K562 (cell line): ENCODE results near the gene DENND2C. TPM values are rescaled to one million over a fixed set of nuclear protein-coding genes. Genes with fewer than 3 reads are reported as not detected.

ENCODE experiments used
- ATAC-seq: fragments of 200-7000 bp; cut with Tn5 transposase; 3 replicates; pipeline ENCODE4 v1.9.1; 2020; ENCODE audit warnings: moderate library complexity
- BruUV-seq: library from RNA; stranded (reverse); fragments of 400-500 nt; replicated peaks from 2 replicates; lab custom pipeline; 2021; lab: Mats Ljungman, UMichigan
- CTCF ChIA-PET: fragments of 300-600 bp; formaldehyde crosslinking; extraction: SDS; loops from one replicate; lab custom pipeline; 2021; ENCODE audit warnings: low intra/inter-chr PET ratio; lab: Yijun Ruan, JAX
- POLR2A ChIA-PET: fragments of 300-600, 350-650 bp; sonication (Branson Sonifier 250); formaldehyde crosslinking; extraction: SDS; loops from one replicate; lab custom pipeline; 2021; ENCODE audit warnings: antibody characterized with exemption, inconsistent platforms; lab: Yijun Ruan, JAX
- DNase-seq, 4 experiments: peaks; one replicate each; pipeline versions ENCODE4 v3.0.0 to v3.0.0-alpha.2; 2011 to 2018; ENCODE audit warnings: low spot score in 3 of 4, mixed read lengths in 3 of 4; ENCODE audit errors: extremely low read depth in 1 of 4
- FAIRE-seq: peaks from 2 replicates; lab custom pipeline; 2011; peaks lifted over from hg19 to GRCh38; lab: Jason Lieb, UNC
- H2AFZ ChIP-seq: 2 replicates; pipeline ENCODE4 v1.6.0; 2011; ENCODE audit warnings: low read depth, low read length, control low read depth, inconsistent platforms
- H3K27ac ChIP-seq: fragments of 200-600 bp; 3 replicates; pipeline ENCODE4 v1.8.0; 2011; ENCODE audit warnings: low read depth, mild to moderate bottlenecking, control low read depth, inconsistent platforms, low read length, moderate library complexity, mixed read lengths; ENCODE audit errors: extremely low read depth
- H3K27me3 ChIP-seq, 2 experiments: fragments of 300-600 bp in 1 of 2; 2 replicates in 1 of 2; 3 replicates in 1 of 2; pipeline versions ENCODE4 v1.6.0 to v1.8.0; 2011; ENCODE audit warnings: inconsistent platforms in 2 of 2, low read length in 2 of 2, mild to moderate bottlenecking in 1 of 2, mixed read lengths in 1 of 2, moderate library complexity in 1 of 2; ENCODE audit not compliant: control insufficient read depth in 2 of 2, insufficient read depth in 2 of 2
- H3K36me3 ChIP-seq: fragments of 300-600 bp; 3 replicates; pipeline ENCODE4 v1.8.0; 2011; ENCODE audit warnings: mild to moderate bottlenecking, low read length, inconsistent platforms; ENCODE audit not compliant: control insufficient read depth, insufficient read depth
- H3K4me1 ChIP-seq, 2 experiments: fragments of 200-600 bp in 1 of 2; replicated peaks in 1 of 2; 2 replicates in 1 of 2; 3 replicates in 1 of 2; pipeline versions ENCODE4 v1.5.1 to v1.8.0; 2011; ENCODE audit warnings: inconsistent platforms in 2 of 2, low read length in 2 of 2, mild to moderate bottlenecking in 1 of 2, mixed read lengths in 1 of 2, moderate library complexity in 1 of 2; ENCODE audit not compliant: control insufficient read depth in 2 of 2, insufficient read depth in 2 of 2
- H3K4me2 ChIP-seq: 2 replicates; pipeline ENCODE4 v1.6.1; 2011; ENCODE audit warnings: low read length, control low read depth, inconsistent platforms, mixed read lengths; ENCODE audit not compliant: insufficient read depth
- H3K4me3 ChIP-seq: fragments of 200-600 bp; sonication (generic), shearing (Covaris generic); 2 replicates; pipeline ENCODE4 v1.5.1; 2016; ENCODE audit warnings: control low read depth, inconsistent platforms
- H3K79me2 ChIP-seq: fragments of 200-600 bp; 3 replicates; pipeline ENCODE4 v1.8.0; 2011; ENCODE audit warnings: low read length, inconsistent platforms; ENCODE audit not compliant: control insufficient read depth, insufficient read depth
- H3K9ac ChIP-seq, 2 experiments: 2 replicates each; pipeline versions ENCODE4 v1.6.0 to v1.6.1; 2011; ENCODE audit warnings: low read depth in 2 of 2, low read length in 2 of 2, control low read depth in 1 of 2, inconsistent platforms in 1 of 2, mild to moderate bottlenecking in 1 of 2, mixed read lengths in 1 of 2; ENCODE audit not compliant: insufficient read depth in 1 of 2
- H3K9me1 ChIP-seq: one replicate; pipeline ENCODE4 v1.6.0; 2011; ENCODE audit warnings: inconsistent platforms, mild to moderate bottlenecking, low read length, moderate library complexity; ENCODE audit not compliant: control insufficient read depth, insufficient read depth
- H3K9me3 ChIP-seq: replicated peaks from 2 replicates; pipeline ENCODE4 v1.5.1; 2011; ENCODE audit warnings: low read depth, low read length, inconsistent platforms; ENCODE audit not compliant: control insufficient read depth, insufficient read depth
- H4K20me1 ChIP-seq: replicated peaks from 2 replicates; pipeline ENCODE4 v1.6.1; 2011; ENCODE audit warnings: low read length, inconsistent platforms, mixed read lengths; ENCODE audit not compliant: control insufficient read depth, insufficient read depth
- ATF1 ChIP-seq, 2 experiments: fragments of 450-650 bp in 1 of 2; IDR thresholded peaks; 2 replicates each; pipeline ENCODE4 v1.6.1; 2016; ENCODE audit warnings: missing compliant biosample characterization in 1 of 2, missing genetic modification characterization in 1 of 2
- BDP1 ChIP-seq: IDR thresholded peaks from 3 replicates; pipeline ENCODE4 v1.6.1; 2011; ENCODE audit not compliant: insufficient read length, insufficient read depth
- CBX8 ChIP-seq: fragments of 200-600 bp; sonication (generic); IDR thresholded peaks from 2 replicates; pipeline ENCODE4 v1.6.1; 2012; ENCODE audit warnings: borderline replicate concordance, mixed run types, low read depth, mild to moderate bottlenecking, moderate library complexity, mixed read lengths, low read length, control low read depth, inconsistent platforms; ENCODE audit not compliant: poor library complexity, severe bottlenecking; ENCODE audit errors: extremely low read depth
- CGGBP1 ChIP-seq: fragments of 250-450 bp; sonication (Bioruptor Pico); IDR thresholded peaks from 2 replicates; pipeline ENCODE4 v1.9.0; 2021; ENCODE audit warnings: mild to moderate bottlenecking
- DACH1 ChIP-seq: fragments of 450-650 bp; IDR thresholded peaks from 2 replicates; pipeline ENCODE4 v1.6.1; 2018; ENCODE audit not compliant: partially characterized antibody
- ETV6 ChIP-seq, 3 experiments: fragments of 150-350 bp in 1 of 3; sonication (generic) in 1 of 3; formaldehyde crosslinking in 1 of 3; IDR thresholded peaks; 2 replicates each; pipeline versions ENCODE4 v1.6.1 to v1.8.0; 2014 to 2022; ENCODE audit warnings: borderline replicate concordance in 2 of 3, low read depth in 2 of 3, antibody characterized with exemption in 1 of 3, low read length in 1 of 3, mild to moderate bottlenecking in 1 of 3, missing genetic modification reagents in 1 of 3
- FOXP1 ChIP-seq: sonication (generic); formaldehyde crosslinking; IDR thresholded peaks from 2 replicates; pipeline ENCODE4 v1.8.0; 2022; ENCODE audit warnings: mild to moderate bottlenecking, missing genetic modification reagents
- GATA2 ChIP-seq: sonication (generic); formaldehyde crosslinking; IDR thresholded peaks from 2 replicates; pipeline ENCODE4 v1.4.0; 2020; ENCODE audit warnings: mild to moderate bottlenecking, missing genetic modification reagents
- MAFG ChIP-seq: fragments of 450-650 bp; conservative IDR thresholded peaks from 2 replicates; pipeline ENCODE4 v1.6.1; 2016; ENCODE audit warnings: missing genetic modification characterization, missing compliant biosample characterization
- MECOM ChIP-seq: fragments of 250-450 bp; sonication (Bioruptor Pico); IDR thresholded peaks from 2 replicates; pipeline ENCODE4 v1.8.0; 2022; ENCODE audit warnings: inconsistent platforms
- NCOA4 ChIP-seq: fragments of 450-650 bp; IDR thresholded peaks from 2 replicates; pipeline ENCODE4 v1.6.1; 2018; ENCODE audit warnings: mild to moderate bottlenecking; ENCODE audit not compliant: partially characterized antibody
- NFXL1 ChIP-seq: fragments of 450-650 bp; formaldehyde crosslinking; IDR thresholded peaks from 2 replicates; pipeline ENCODE4 v1.4.0; 2021; ENCODE audit warnings: mild to moderate bottlenecking
- PKNOX1 ChIP-seq: fragments of 450-650 bp; IDR thresholded peaks from 2 replicates; pipeline ENCODE4 v1.6.1; 2016
- SAFB ChIP-seq: fragments of 200-400 bp; formaldehyde crosslinking; IDR thresholded peaks from 2 replicates; pipeline ENCODE4 v1.6.1; 2017; ENCODE audit warnings: low read depth, low read length, borderline replicate concordance
- ZNF445 ChIP-seq: fragments of 250-450 bp; sonication (Bioruptor Pico); IDR thresholded peaks from 2 replicates; pipeline ENCODE4 v1.4.0; 2020; ENCODE audit warnings: low read depth, mild to moderate bottlenecking, moderate library complexity
- WGBS: fragments of 100-300 bp; shearing (Covaris generic); methylation state at CpG from one replicate; pipeline ENCODE4 v1.1.6; 2016; ENCODE audit warnings: low coverage, mixed read lengths; ENCODE audit not compliant: insufficient coverage; ENCODE audit errors: missing lambda C conversion rate; 5-methylcytosine and 5-hydroxymethylcytosine counted together
- in situ Hi-C: fragments of 300-500 bp; cut with MboI; formaldehyde crosslinking; loops from 4 replicates; pipeline ENCODE4 v1.15.0; 2018; ENCODE audit warnings: inconsistent platforms, mixed read lengths
- intact Hi-C: fragments of 100-400 bp; cut with micrococcal nuclease; formaldehyde crosslinking; loops from 2 replicates; pipeline ENCODE4 v1.14.2; 2022
- polyA plus RNA-seq, 8 experiments: library from polyadenylated mRNA; depleted of rRNA in 4 of 8; stranded (reverse) in 5 of 8; unstranded in 3 of 8; fragments of >200 nt; fragmentation: Nextera tagmentation in 2 of 8; fragmentation: Illumina TruSeq in 1 of 8; extraction: Ambion mirVana in 2 of 8; extraction: Trizol in 1 of 8; gene quantifications; 2 replicates each; pipeline versions ENCODE4 v1.2.1 to v1.2.3, GENCODE V29; 2011 to 2014; ENCODE audit warnings: inconsistent platforms in 1 of 8, missing spikeins in 1 of 8
- total RNA-seq, 7 experiments: library from RNA; depleted of rRNA in 6 of 7; stranded (reverse); fragments of >200 nt in 6 of 7; fragmentation: Illumina TruSeq in 2 of 7; extraction: Trizol in 2 of 7; gene quantifications; 2 replicates each; pipeline versions ENCODE4 v1.2.1 to v1.2.3, GENCODE V29; 2011 to 2021; ENCODE audit warnings: low replicate concordance in 1 of 7
- TF ChIP-seq, protein P1 (sequence below): sonication (generic); formaldehyde crosslinking; IDR thresholded peaks from 2 replicates; pipeline ENCODE4 v1.8.1; 2022; ENCODE audit warnings: missing genetic modification reagents
- TF ChIP-seq, protein P2 (sequence below): fragments of 200-800 bp; sonication (Bioruptor generic); IDR thresholded peaks from 2 replicates; pipeline ENCODE4 v1.6.1; 2017; ENCODE audit warnings: missing genetic modification characterization, missing compliant biosample characterization

The DENND2C gene
- total and polyA plus RNA-seq, 9 of the 15 experiments (the other 6 are each of a cell fraction or from before 2014, with no cell fraction given): 0.03 to 0.25 (median 0.14) TPM

GRCh38 chr1:114685851-114686250, 16.0 kb upstream of the DENND2C start:
- Histone ChIP-seq H3K9me3 (no peaks in the 10 kb centered on the region), H3K4me2 (no peak overlapping the region), H4K20me1 (no peaks in the 10 kb centered on the region), H3K4me1 (no peaks in the 10 kb centered on the region), H3K36me3 (no peaks in the 10 kb centered on the region), H3K9ac (no peak overlapping the region), H2AFZ (no peak overlapping the region), H3K79me2 (no peaks in the 10 kb centered on the region), H3K27me3 (peaks cover 10 to 17% of the 10 kb centered on the region in 2 experiments), H3K27ac (no peak overlapping the region), H3K4me3 (no peak overlapping the region), H3K9me1 (no peaks in the 10 kb centered on the region)
- intact Hi-C loops (no loop called here), in situ Hi-C loops (no loop called here)
- ATAC-seq: no peak
- no TSS peak for BruUV-seq
- POLR2A ChIA-PET: no interaction called here
- CTCF ChIA-PET: no interaction called here
- FAIRE-seq: no peak
- no peak for DNase-seq
- WGBS: 4% methylated on average over 5 of the region's 5 CpGs
- TF ChIP-seq, protein P1, sequence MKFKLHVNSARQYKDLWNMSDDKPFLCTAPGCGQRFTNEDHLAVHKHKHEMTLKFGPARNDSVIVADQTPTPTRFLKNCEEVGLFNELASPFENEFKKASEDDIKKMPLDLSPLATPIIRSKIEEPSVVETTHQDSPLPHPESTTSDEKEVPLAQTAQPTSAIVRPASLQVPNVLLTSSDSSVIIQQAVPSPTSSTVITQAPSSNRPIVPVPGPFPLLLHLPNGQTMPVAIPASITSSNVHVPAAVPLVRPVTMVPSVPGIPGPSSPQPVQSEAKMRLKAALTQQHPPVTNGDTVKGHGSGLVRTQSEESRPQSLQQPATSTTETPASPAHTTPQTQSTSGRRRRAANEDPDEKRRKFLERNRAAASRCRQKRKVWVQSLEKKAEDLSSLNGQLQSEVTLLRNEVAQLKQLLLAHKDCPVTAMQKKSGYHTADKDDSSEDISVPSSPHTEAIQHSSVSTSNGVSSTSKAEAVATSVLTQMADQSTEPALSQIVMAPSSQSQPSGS (CRISPR knock-in tag): no peak
- TF ChIP-seq CGGBP1 (CRISPR knock-in tag) (no peak), BDP1 (no peak), CBX8 (no peak), MECOM (CRISPR knock-in tag) (no peak), SAFB (no peak), NFXL1 (CRISPR knock-in tag) (no peak), NCOA4 (no peak), PKNOX1 (no peak), DACH1 (no peak), ATF1 (CRISPR knock-in tag; IDR thresholded peaks at IDR 0.05) (no peak), ATF1 (tag; IDR thresholded peaks at IDR 0.05) (no peak), FOXP1 (CRISPR knock-in tag) (no peak), ZNF445 (CRISPR knock-in tag) (no peak), ETV6 (IDR thresholded peaks at IDR 0.05; ENCODE audit: borderline replicate concordance in 1 of 2, low read depth in 2 of 2, low read length in 1 of 2) (no peak), ETV6 (CRISPR knock-in tag; IDR thresholded peaks at IDR 0.05; ENCODE audit: borderline replicate concordance) (no peak), GATA2 (CRISPR knock-in tag) (no peak), MAFG (tag) (no peak)
- TF ChIP-seq, protein P2, sequence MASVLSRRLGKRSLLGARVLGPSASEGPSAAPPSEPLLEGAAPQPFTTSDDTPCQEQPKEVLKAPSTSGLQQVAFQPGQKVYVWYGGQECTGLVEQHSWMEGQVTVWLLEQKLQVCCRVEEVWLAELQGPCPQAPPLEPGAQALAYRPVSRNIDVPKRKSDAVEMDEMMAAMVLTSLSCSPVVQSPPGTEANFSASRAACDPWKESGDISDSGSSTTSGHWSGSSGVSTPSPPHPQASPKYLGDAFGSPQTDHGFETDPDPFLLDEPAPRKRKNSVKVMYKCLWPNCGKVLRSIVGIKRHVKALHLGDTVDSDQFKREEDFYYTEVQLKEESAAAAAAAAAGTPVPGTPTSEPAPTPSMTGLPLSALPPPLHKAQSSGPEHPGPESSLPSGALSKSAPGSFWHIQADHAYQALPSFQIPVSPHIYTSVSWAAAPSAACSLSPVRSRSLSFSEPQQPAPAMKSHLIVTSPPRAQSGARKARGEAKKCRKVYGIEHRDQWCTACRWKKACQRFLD (CRISPR knock-in tag): no peak
